Measurements from ENCODE around the gene ZNF438.

DNA sequence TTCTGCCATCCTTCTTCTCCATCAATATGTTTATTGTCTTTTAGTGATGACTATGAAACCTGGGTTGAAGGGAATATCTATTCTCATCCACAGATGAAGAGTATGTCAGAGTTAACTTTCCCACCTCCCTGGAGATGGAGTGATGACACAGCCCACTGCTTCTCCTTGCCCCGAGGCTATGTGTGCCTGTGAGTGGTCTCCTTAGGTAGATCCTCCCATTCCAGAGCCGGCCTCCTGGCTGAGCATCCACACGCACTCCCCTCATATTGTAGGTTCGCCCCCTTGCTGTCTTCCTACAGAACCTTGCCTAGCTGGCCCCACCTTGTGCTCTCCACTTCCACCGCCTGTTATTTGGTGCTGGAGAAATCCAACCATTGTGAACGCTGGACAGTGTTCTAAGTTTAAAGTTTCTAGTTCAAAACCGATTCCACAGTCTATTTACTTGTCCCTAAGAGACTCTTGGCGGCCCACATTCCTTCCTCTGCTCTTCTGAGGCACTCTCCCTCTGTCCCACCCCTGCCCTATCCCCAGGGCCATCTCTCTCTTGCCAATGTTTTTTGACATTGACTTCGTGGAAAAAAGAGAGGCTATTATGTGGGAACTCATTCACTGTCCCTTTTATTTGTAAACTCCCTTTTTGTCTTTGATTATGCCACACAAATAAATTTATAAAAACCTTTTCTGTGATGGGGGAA is 168.0 kb downstream of the ZNF438 start:
- no peak for TF ChIP-seq RAD21 (IDR thresholded peaks at IDR 0.05; ENCODE audit: low read depth)
- no peak for TF ChIP-seq CEBPB (IDR thresholded peaks at IDR 0.05)
- TF ChIP-seq CREB1 (IDR thresholded peaks at IDR 0.05; ENCODE audit: low read depth): no peak
- TF ChIP-seq EP300 (IDR thresholded peaks at IDR 0.05; ENCODE audit: borderline replicate concordance): no peak
- no peak for TF ChIP-seq EGR1 (IDR thresholded peaks at IDR 0.05)
- TF ChIP-seq, protein P1, sequence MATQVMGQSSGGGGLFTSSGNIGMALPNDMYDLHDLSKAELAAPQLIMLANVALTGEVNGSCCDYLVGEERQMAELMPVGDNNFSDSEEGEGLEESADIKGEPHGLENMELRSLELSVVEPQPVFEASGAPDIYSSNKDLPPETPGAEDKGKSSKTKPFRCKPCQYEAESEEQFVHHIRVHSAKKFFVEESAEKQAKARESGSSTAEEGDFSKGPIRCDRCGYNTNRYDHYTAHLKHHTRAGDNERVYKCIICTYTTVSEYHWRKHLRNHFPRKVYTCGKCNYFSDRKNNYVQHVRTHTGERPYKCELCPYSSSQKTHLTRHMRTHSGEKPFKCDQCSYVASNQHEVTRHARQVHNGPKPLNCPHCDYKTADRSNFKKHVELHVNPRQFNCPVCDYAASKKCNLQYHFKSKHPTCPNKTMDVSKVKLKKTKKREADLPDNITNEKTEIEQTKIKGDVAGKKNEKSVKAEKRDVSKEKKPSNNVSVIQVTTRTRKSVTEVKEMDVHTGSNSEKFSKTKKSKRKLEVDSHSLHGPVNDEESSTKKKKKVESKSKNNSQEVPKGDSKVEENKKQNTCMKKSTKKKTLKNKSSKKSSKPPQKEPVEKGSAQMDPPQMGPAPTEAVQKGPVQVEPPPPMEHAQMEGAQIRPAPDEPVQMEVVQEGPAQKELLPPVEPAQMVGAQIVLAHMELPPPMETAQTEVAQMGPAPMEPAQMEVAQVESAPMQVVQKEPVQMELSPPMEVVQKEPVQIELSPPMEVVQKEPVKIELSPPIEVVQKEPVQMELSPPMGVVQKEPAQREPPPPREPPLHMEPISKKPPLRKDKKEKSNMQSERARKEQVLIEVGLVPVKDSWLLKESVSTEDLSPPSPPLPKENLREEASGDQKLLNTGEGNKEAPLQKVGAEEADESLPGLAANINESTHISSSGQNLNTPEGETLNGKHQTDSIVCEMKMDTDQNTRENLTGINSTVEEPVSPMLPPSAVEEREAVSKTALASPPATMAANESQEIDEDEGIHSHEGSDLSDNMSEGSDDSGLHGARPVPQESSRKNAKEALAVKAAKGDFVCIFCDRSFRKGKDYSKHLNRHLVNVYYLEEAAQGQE (IDR thresholded peaks at IDR 0.05; ENCODE audit: low read depth): no peak
- TF ChIP-seq, protein P2, sequence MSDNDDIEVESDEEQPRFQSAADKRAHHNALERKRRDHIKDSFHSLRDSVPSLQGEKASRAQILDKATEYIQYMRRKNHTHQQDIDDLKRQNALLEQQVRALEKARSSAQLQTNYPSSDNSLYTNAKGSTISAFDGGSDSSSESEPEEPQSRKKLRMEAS (IDR thresholded peaks at IDR 0.05): no peak
- TF ChIP-seq, protein P3, sequence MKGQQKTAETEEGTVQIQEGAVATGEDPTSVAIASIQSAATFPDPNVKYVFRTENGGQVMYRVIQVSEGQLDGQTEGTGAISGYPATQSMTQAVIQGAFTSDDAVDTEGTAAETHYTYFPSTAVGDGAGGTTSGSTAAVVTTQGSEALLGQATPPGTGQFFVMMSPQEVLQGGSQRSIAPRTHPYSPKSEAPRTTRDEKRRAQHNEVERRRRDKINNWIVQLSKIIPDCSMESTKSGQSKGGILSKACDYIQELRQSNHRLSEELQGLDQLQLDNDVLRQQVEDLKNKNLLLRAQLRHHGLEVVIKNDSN (IDR thresholded peaks at IDR 0.05): no peak
- TF ChIP-seq TCF12 (IDR thresholded peaks at IDR 0.05; ENCODE audit: low read depth): no peak
- TF ChIP-seq FOXM1 (IDR thresholded peaks at IDR 0.05; ENCODE audit: borderline replicate concordance, low read depth): no peak
- no peak for TF ChIP-seq NFIC (IDR thresholded peaks at IDR 0.05)
- TF ChIP-seq TAF1 (IDR thresholded peaks at IDR 0.05; ENCODE audit: low read depth): no peak
- no peak for TF ChIP-seq YY1 (IDR thresholded peaks at IDR 0.05; ENCODE audit: low read depth)
- TF ChIP-seq TEAD4 (IDR thresholded peaks at IDR 0.05): no peak

Measured in Ishikawa (cell line).